Fibroblast of the aortic adventitia (primary cell): ENCODE data around the gene DIP2C. TPM values are rescaled to one million over a fixed set of nuclear protein-coding genes. Genes with fewer than 3 reads are reported as not detected.

Source experiments
- DNase-seq: peaks from one replicate; pipeline ENCODE4 v3.0.0-alpha.2; 2010; ENCODE audit warnings: low read depth
- H3K4me3 ChIP-seq: 2 replicates; pipeline ENCODE4 v1.5.1; 2011; ENCODE audit warnings: low read depth, mild to moderate bottlenecking, control low read depth, low read length, moderate library complexity
- total RNA-seq: library from RNA; depleted of rRNA; stranded (reverse); fragments of >200 nt; gene quantifications from 2 replicates; pipeline ENCODE4 v1.2.3, GENCODE V29; 2012; ENCODE audit warnings: low replicate concordance
- TF ChIP-seq, protein P1 (sequence below): IDR thresholded peaks from 2 replicates; pipeline ENCODE4 v1.5.1; 2011; ENCODE audit warnings: mild to moderate bottlenecking, low read length, control low read depth, inconsistent platforms; ENCODE audit not compliant: insufficient read depth

DIP2C gene
- total RNA-seq, 1 donor: 15.7 TPM

DNA sequence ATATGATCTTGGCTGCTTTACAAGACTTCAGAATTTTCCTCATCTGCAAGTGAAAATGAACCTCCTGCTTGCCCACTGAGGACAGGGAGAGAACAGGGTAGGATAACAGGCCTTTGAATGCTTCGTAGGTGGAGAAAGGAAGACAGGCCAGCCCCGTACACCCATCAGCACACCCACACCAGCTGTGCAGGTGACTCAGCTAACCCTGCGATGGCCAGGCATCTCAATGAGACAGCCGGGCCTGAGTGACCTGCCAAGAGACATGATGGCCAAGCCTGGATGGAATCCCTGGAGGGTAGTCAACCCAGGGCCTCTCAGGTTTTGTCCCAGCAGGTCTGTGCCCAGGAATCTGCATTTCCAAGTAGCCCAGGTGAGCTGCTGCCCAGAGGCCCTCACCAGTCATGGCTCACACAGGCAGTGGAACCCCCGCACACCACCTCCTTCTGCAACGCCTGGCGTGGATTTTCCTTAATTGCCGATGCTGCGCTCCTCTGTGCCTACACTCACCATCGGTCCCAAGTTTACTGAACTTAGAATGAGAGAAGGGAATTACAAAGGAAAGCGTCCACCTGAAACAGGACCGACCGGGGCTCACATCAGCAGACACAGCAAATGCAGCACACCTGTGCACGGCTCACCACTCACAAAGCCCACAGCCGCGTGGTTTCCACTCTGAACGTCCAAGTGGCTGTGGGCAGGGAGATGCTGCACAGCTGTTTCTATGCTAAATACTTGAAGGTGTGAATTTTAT is 163.7 kb downstream of the DIP2C start:
- no peak for DNase-seq
- no peak overlapping the region for H3K4me3 ChIP-seq
- TF ChIP-seq, protein P1, sequence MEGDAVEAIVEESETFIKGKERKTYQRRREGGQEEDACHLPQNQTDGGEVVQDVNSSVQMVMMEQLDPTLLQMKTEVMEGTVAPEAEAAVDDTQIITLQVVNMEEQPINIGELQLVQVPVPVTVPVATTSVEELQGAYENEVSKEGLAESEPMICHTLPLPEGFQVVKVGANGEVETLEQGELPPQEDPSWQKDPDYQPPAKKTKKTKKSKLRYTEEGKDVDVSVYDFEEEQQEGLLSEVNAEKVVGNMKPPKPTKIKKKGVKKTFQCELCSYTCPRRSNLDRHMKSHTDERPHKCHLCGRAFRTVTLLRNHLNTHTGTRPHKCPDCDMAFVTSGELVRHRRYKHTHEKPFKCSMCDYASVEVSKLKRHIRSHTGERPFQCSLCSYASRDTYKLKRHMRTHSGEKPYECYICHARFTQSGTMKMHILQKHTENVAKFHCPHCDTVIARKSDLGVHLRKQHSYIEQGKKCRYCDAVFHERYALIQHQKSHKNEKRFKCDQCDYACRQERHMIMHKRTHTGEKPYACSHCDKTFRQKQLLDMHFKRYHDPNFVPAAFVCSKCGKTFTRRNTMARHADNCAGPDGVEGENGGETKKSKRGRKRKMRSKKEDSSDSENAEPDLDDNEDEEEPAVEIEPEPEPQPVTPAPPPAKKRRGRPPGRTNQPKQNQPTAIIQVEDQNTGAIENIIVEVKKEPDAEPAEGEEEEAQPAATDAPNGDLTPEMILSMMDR: no peak

DNA sequence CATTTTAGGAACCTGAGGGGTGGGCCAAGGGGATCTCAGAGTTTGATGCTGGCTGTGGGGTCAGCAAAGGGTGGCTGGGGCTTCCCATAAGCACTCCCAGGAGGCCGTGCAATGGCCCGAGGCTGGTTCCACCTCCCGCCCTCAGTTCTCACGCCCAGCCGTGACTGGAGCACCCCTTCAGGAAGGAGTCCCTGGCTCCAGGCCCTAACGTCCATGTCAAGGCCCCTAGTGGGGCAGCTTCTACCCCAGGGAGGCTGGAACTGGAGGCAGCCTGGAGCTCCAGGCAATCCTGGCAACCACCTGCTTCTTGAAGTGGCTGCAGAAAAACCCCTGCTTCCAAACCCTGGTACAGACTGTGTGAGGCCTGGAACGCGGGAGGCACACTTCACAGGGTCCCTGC is 165.5 kb downstream of the DIP2C start:
- DNase-seq: no peak
- TF ChIP-seq, protein P1: no peak
- H3K4me3 ChIP-seq: no peak overlapping the region

DNA sequence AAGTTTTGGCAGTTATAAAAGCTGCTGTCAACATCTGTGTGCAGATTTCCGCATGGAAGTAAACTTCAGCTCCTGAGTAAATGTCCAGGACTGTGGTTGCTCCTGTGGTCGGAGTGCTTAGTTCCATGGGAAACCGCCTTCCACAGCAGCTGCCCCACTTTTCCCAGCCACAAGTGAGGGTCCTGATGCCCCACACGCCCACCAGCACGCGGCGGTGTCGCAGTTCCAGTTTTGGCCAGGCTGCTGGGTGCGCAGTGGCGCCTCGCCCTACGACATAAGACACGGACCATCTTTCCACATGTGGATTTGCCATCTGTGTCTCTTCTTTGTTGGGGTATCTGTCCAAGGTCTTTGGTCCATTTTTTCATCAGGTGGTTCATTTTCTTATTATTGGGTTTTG is 167.1 kb downstream of the DIP2C start:
- no peak overlapping the region for H3K4me3 ChIP-seq
- no peak for DNase-seq
- TF ChIP-seq, protein P1: no peak

DNA sequence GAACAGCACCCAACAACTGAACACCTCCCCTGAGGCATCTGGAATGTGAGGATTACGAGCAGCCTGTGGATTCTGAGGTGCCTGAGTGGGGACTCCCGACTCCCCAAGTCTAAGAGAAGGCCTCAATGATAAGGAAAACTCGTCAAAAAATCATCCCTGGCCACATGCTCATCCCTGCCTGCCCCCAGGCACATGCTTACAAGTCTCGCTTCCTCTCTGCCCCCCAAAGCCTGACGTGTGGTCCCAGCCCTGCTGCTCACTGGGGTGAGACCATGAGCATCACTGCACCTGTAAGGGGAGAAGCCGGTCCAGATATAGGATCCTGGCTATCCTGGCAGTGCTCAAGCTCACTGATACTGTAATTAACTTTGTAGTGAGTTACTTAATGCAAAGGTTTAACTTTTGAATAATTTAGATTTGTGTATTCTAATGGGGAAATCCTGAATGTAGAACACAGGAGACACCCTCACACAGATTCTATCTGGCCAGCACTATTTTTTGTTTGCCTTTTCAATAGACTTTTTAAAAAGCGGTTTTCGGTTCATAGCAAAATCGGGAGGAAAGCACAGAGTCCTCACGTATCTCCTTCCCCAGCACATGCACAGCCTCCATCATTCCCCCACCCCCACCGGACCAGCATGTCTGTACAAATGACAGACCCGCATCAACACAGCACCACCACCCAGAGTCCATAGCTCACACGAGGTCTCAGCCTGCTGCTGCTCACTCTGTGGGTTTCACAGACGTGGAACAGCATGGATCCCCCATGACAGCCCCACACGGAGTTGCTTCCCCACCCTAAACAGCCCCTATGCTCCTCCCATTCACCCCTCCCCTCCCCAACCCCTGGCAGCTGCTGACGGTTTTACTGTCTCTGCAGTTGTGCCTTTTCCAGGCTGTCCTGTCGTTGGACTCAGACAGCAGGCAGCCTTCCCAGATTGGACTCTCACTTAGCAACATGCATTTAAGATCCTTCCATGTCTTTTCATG is 167.9 kb downstream of the DIP2C start:
- TF ChIP-seq, protein P1: no peak
- no peak overlapping the region for H3K4me3 ChIP-seq
- no peak for DNase-seq

DNA sequence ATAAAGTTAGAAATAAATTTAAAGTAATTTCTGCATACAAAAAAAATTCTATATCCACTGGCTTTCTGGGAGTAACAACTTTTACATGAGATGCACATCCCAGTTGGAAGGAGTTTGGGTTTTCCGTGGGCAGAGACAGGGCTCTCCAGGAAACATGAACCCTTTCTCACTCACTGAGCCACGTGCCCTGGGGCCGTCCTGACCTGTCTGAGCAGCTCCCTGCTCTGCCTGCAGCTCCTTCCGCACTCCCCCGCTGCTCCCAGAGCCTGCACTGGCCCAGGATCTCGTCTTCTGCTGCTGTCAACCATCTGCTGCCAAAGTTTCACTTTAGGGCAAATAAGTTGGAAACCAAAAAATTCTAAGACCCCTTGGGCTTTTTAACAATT is 169.1 kb downstream of the DIP2C start:
- TF ChIP-seq, protein P1: no peak
- DNase-seq: peak; percentile 42
- H3K4me3 ChIP-seq: no peak overlapping the region

DNA sequence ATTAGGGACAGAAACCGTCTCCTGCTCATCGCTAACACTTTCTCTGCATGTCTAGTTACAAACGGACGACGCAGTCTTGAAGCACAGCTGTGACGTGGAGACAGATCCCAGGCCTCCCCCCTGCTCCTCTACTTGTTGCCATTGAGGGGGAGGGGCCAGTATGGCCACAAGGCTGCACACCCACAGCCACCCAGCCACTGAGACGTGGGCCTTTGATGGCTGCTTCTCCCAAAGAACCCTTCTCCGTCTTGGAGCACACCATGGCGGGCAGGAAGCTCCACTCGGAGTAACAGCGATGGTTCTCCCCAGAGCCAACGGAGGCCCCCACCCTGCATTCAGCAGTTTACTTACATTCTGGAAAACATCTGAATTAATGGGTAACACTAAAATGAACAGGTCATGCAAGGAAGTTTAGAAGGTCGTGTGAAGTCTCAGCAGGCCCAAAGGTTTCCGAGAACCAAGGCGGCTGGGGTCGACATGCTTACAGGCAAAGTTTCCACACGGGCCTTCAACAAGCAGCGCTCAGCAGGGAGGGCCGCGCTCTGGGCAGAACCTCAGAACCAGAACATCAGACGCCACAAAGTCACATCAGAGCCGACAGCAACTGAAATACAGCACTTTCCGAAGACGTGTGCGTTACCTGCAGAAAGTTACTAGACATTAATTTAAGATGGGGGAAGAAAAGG is 169.6 kb downstream of the DIP2C start:
- DNase-seq: no peak
- H3K4me3 ChIP-seq: no peak overlapping the region
- TF ChIP-seq, protein P1: no peak
